HL-60 (cell line): ENCODE data around the gene CDC5L.

Experiments
- DNase-seq, 2 experiments: peaks; one replicate each; pipeline ENCODE4 v3.0.0-alpha.2; 2010 to 2020; ENCODE audit warnings: low read depth in 1 of 2, low spot score in 1 of 2
- H3K27ac ChIP-seq: fragments of 250-450 bp; sonication (Bioruptor Pico); replicated peaks from 2 replicates; pipeline ENCODE4 v1.5.1; 2020; ENCODE audit warnings: mild to moderate bottlenecking, moderate library complexity
- H3K27me3 ChIP-seq: fragments of 250-450 bp; sonication (Bioruptor Pico); 2 replicates; pipeline ENCODE4 v1.5.1; 2021; ENCODE audit warnings: mild to moderate bottlenecking, moderate library complexity; ENCODE audit not compliant: insufficient read depth, poor library complexity, severe bottlenecking
- H3K4me3 ChIP-seq: replicated peaks from 2 replicates; pipeline ENCODE4 v1.5.1; 2011; ENCODE audit warnings: mild to moderate bottlenecking, control low read depth, low read length; ENCODE audit not compliant: insufficient read depth
- GABPA ChIP-seq: IDR thresholded peaks from 2 replicates; pipeline ENCODE4 v1.6.1; 2012; ENCODE audit warnings: low read depth
- POLR2AphosphoS5 ChIP-seq: IDR thresholded peaks from 2 replicates; pipeline ENCODE4 v1.6.1; 2012; ENCODE audit warnings: low read depth
- SPI1 ChIP-seq: IDR thresholded peaks from 2 replicates; pipeline ENCODE4 v1.6.1; 2012; ENCODE audit warnings: low read depth, mild to moderate bottlenecking, borderline replicate concordance
- TF ChIP-seq, protein P1 (sequence below): IDR thresholded peaks from 2 replicates; pipeline ENCODE4 v1.6.1; 2012; ENCODE audit warnings: low read depth; ENCODE audit not compliant: insufficient replicate concordance
- TF ChIP-seq, protein P2 (sequence below): IDR thresholded peaks from one replicate; pipeline ENCODE4 v1.5.1; 2011; ENCODE audit warnings: low read length, control low read depth, inconsistent platforms; ENCODE audit not compliant: insufficient read depth

Gene CDC5L

DNA sequence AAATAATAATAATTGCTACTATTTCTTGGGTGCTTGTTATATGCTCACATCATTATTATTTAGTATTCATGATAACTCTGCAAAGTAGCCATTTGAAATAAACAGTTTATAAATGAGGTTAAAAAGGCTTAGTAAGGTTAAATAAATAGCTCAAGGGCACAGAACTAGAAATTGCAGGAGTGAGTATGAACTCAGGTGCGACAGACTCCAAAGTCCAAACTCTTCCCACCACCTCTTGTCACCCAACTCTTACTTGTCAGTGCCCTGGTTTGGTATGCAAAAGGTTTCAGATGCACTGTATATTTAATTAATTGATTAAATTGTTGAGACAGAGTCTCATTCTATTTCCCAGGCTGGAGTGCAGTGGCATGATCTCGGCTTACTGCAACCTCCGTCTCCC, 20.7 kb upstream of the CDC5L start:
- Histone ChIP-seq H3K4me3 (no peak overlapping the region), H3K27me3 (no peaks in the 10 kb centered on the region), H3K27ac (no peak overlapping the region)
- no peak for DNase-seq
- TF ChIP-seq, protein P1, sequence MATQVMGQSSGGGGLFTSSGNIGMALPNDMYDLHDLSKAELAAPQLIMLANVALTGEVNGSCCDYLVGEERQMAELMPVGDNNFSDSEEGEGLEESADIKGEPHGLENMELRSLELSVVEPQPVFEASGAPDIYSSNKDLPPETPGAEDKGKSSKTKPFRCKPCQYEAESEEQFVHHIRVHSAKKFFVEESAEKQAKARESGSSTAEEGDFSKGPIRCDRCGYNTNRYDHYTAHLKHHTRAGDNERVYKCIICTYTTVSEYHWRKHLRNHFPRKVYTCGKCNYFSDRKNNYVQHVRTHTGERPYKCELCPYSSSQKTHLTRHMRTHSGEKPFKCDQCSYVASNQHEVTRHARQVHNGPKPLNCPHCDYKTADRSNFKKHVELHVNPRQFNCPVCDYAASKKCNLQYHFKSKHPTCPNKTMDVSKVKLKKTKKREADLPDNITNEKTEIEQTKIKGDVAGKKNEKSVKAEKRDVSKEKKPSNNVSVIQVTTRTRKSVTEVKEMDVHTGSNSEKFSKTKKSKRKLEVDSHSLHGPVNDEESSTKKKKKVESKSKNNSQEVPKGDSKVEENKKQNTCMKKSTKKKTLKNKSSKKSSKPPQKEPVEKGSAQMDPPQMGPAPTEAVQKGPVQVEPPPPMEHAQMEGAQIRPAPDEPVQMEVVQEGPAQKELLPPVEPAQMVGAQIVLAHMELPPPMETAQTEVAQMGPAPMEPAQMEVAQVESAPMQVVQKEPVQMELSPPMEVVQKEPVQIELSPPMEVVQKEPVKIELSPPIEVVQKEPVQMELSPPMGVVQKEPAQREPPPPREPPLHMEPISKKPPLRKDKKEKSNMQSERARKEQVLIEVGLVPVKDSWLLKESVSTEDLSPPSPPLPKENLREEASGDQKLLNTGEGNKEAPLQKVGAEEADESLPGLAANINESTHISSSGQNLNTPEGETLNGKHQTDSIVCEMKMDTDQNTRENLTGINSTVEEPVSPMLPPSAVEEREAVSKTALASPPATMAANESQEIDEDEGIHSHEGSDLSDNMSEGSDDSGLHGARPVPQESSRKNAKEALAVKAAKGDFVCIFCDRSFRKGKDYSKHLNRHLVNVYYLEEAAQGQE = no peak
- TF ChIP-seq, protein P2, sequence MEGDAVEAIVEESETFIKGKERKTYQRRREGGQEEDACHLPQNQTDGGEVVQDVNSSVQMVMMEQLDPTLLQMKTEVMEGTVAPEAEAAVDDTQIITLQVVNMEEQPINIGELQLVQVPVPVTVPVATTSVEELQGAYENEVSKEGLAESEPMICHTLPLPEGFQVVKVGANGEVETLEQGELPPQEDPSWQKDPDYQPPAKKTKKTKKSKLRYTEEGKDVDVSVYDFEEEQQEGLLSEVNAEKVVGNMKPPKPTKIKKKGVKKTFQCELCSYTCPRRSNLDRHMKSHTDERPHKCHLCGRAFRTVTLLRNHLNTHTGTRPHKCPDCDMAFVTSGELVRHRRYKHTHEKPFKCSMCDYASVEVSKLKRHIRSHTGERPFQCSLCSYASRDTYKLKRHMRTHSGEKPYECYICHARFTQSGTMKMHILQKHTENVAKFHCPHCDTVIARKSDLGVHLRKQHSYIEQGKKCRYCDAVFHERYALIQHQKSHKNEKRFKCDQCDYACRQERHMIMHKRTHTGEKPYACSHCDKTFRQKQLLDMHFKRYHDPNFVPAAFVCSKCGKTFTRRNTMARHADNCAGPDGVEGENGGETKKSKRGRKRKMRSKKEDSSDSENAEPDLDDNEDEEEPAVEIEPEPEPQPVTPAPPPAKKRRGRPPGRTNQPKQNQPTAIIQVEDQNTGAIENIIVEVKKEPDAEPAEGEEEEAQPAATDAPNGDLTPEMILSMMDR = no peak
- TF ChIP-seq POLR2AphosphoS5 = no peak
- TF ChIP-seq GABPA = no peak
- TF ChIP-seq SPI1 = no peak

DNA sequence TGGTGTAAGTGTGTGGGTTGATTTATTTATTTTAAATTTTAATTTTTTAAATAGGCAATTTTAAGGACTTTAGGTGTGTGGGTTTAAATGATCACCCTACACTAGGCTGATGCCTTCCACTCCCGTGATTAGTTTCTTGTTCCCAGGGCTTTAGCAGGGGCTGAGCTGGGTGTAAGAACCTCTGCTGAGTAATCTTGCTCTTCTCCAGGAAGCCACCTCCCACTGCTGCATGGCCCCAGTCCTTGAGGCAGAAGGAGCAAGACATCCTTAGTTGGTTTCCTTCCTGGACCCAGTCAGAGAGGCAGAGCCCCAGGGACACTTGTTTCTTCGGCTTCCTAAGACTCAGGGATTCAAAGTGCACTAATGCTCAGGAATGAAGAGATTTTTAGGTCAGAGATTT, 19.8 kb upstream of the CDC5L start:
- TF ChIP-seq, protein P2 = no peak
- TF ChIP-seq GABPA = no peak
- no peak for TF ChIP-seq SPI1
- TF ChIP-seq, protein P1 = no peak
- no peak for TF ChIP-seq POLR2AphosphoS5
- Histone ChIP-seq H3K27me3 (no peaks in the 10 kb centered on the region), H3K27ac (no peak overlapping the region), H3K4me3 (no peak overlapping the region)
- no peak for DNase-seq

DNA sequence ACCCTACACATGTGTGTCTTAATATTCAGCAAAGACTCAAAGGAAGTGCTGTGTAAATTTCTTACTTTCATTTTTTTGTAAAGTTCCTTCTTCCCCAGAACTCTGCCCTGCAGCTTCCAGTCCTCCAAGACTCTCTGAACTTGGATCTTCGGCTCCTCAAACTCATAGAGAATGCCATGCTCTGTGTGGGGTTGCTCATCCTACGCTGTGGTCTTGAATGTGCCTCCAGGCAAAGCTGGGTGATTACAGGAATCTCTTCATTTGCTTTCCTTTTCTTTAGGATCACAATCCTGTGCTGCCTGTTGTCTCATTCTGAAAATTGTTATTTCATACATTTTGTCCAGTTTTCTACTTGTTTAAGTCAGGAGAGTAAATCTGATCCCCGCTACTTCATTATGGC, 14.5 kb upstream of the CDC5L start:
- H3K27ac ChIP-seq = no peak overlapping the region; the same call in 1 of the 2 replicates

More for the DNA sequence above, 14.5 kb upstream of the CDC5L start:
- DNase-seq = no peak
- Histone ChIP-seq H3K27me3 (no peaks in the 10 kb centered on the region), H3K4me3 (no peak overlapping the region)
- TF ChIP-seq GABPA (no peak), POLR2AphosphoS5 (no peak), SPI1 (no peak)
- TF ChIP-seq, protein P1 = no peak
